ENCODE measurements around the gene PMM2.
"Not testable (repeated sequence)": the region's sequence is repeated elsewhere in the genome, so short reads cannot be mapped to it uniquely, and the experiment has no call there.

PMM2 gene

GRCh38 chr16:8872071-8872470, 74.4 kb downstream of the PMM2 start:
- no peaks in the 10 kb centered on the region for H3F3A ChIP-seq (ENCODE audit: low read depth)
- H3K4me1 ChIP-seq (ENCODE audit: insufficient read depth, low read length, poor library complexity, severe bottlenecking) = peaks cover 6% of the 10 kb centered on the region
- H3K27me3 ChIP-seq (ENCODE audit: insufficient read depth, low read length, poor library complexity, severe bottlenecking) = no peaks in the 10 kb centered on the region
- no peak overlapping the region for H3K4me2 ChIP-seq (ENCODE audit: low read depth, low read length, poor library complexity, severe bottlenecking)
- no peaks in the 10 kb centered on the region for H3K9me3 ChIP-seq (ENCODE audit: insufficient read depth, low read depth, low read length)
- H3K79me2 ChIP-seq (ENCODE audit: insufficient read depth, low read length) = peaks cover 10% of the 10 kb centered on the region
- H3K9me2 ChIP-seq (replicated peaks; ENCODE audit: low read depth, low read length) = no peaks in the 10 kb centered on the region
- no peak for TF ChIP-seq CTCF (conservative IDR thresholded peaks at IDR 0.05; ENCODE audit: low read length)
- no peak for TF ChIP-seq EZH2phosphoT487 (IDR thresholded peaks at IDR 0.05; ENCODE audit: borderline replicate concordance)
- no peak overlapping the region for H2AFZ ChIP-seq (ENCODE audit: low read length)
- no peaks in the 10 kb centered on the region for H3K36me3 ChIP-seq (ENCODE audit: insufficient read depth, low read length)
- H3K9ac ChIP-seq (ENCODE audit: low read depth, low read length, poor library complexity, severe bottlenecking) = no peak overlapping the region
- H4K20me1 ChIP-seq (ENCODE audit: insufficient read depth, low read length, poor library complexity, severe bottlenecking) = peaks cover 8% of the 10 kb centered on the region
- no peak overlapping the region for H3K4me3 ChIP-seq (ENCODE audit: low read length, poor library complexity, severe bottlenecking)

GRCh38 chr16:8872967-8873865, 75.6 kb downstream of the PMM2 start:
- no peak overlapping the region for H2AFZ ChIP-seq (ENCODE audit: low read length)
- TF ChIP-seq CTCF (conservative IDR thresholded peaks at IDR 0.05; ENCODE audit: low read length) (peak; percentile 24), EZH2phosphoT487 (IDR thresholded peaks at IDR 0.05; ENCODE audit: borderline replicate concordance) (no peak)

DNA sequence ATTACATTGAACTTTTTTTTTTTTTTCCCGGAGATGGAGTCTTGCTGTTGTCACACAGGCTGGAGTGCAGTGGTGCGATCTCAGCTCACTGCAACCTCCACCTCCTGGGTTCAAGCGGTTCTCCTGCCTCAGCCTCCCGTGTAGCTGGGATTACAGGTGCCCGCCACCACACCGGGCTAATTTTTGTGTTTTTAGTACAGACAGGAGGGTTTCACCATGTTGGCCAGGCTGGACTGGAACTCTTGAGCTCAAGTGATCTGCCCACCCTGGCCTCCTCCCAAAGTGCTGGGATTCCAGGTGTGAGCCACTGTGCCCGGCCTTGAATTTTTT, 76.2 kb downstream of the PMM2 start:
- not testable (repeated sequence) for H3K9me3 ChIP-seq (ENCODE audit: insufficient read depth, low read depth, low read length); H3K79me2 ChIP-seq (ENCODE audit: insufficient read depth, low read length); H3F3A ChIP-seq (ENCODE audit: low read depth); H4K20me1 ChIP-seq (ENCODE audit: insufficient read depth, low read length, poor library complexity, severe bottlenecking); H3K36me3 ChIP-seq (ENCODE audit: insufficient read depth, low read length); H3K27me3 ChIP-seq (ENCODE audit: insufficient read depth, low read length, poor library complexity, severe bottlenecking); H3K9ac ChIP-seq (ENCODE audit: low read depth, low read length, poor library complexity, severe bottlenecking); H3K4me1 ChIP-seq (ENCODE audit: insufficient read depth, low read length, poor library complexity, severe bottlenecking); H3K4me2 ChIP-seq (ENCODE audit: low read depth, low read length, poor library complexity, severe bottlenecking); H3K9me2 ChIP-seq (replicated peaks; ENCODE audit: low read depth, low read length); H2AFZ ChIP-seq (ENCODE audit: low read length); H3K4me3 ChIP-seq (ENCODE audit: low read length, poor library complexity, severe bottlenecking)

More at GRCh38 chr16:8872967-8873865, 75.6 kb downstream of the PMM2 start:
- Histone ChIP-seq H3K4me2 (ENCODE audit: low read depth, low read length, poor library complexity, severe bottlenecking) (no peak overlapping the region), H4K20me1 (ENCODE audit: insufficient read depth, low read length, poor library complexity, severe bottlenecking) (no peaks in the 10 kb centered on the region), H3K9me3 (ENCODE audit: insufficient read depth, low read depth, low read length) (no peaks in the 10 kb centered on the region), H3K27me3 (ENCODE audit: insufficient read depth, low read length, poor library complexity, severe bottlenecking) (no peaks in the 10 kb centered on the region), H3K4me3 (ENCODE audit: low read length, poor library complexity, severe bottlenecking) (no peak overlapping the region), H3K9me2 (replicated peaks; ENCODE audit: low read depth, low read length) (no peaks in the 10 kb centered on the region), H3K9ac (ENCODE audit: low read depth, low read length, poor library complexity, severe bottlenecking) (no peak overlapping the region), H3K36me3 (ENCODE audit: insufficient read depth, low read length) (no peaks in the 10 kb centered on the region), H3K4me1 (ENCODE audit: insufficient read depth, low read length, poor library complexity, severe bottlenecking) (peaks cover 6% of the 10 kb centered on the region), H3K79me2 (ENCODE audit: insufficient read depth, low read length) (no peaks in the 10 kb centered on the region), H3F3A (ENCODE audit: low read depth) (no peaks in the 10 kb centered on the region)

DNA sequence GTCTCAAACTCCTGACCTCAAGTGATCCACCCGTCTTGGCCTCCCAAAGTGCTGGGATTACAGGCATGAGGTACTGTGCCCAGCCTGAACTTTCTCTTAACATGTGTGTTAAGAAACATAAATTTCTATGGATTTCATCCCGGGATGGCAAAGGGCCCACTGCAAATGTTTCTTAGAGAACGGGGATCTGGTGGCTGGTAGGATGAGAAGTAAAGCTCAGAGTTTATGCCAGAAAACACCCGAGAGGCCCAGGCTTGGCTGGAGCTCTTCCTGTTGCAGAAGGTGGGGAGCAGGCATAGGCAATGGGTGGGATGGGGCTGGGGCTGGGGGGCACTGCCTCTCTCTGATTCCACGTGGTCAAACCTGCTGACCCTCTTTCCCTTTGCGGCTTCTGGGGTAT, 76.7 kb downstream of the PMM2 start:
- Histone ChIP-seq H3K4me1 (ENCODE audit: insufficient read depth, low read length, poor library complexity, severe bottlenecking) (peaks cover 4% of the 10 kb centered on the region), H3K9me3 (ENCODE audit: insufficient read depth, low read depth, low read length) (no peaks in the 10 kb centered on the region), H3K4me2 (ENCODE audit: low read depth, low read length, poor library complexity, severe bottlenecking) (no peak overlapping the region), H3K9me2 (replicated peaks; ENCODE audit: low read depth, low read length) (no peaks in the 10 kb centered on the region), H3K4me3 (ENCODE audit: low read length, poor library complexity, severe bottlenecking) (no peak overlapping the region), H3K27me3 (ENCODE audit: insufficient read depth, low read length, poor library complexity, severe bottlenecking) (no peaks in the 10 kb centered on the region), H2AFZ (ENCODE audit: low read length) (no peak overlapping the region), H3K36me3 (ENCODE audit: insufficient read depth, low read length) (no peaks in the 10 kb centered on the region), H3K9ac (ENCODE audit: low read depth, low read length, poor library complexity, severe bottlenecking) (no peak overlapping the region), H3F3A (ENCODE audit: low read depth) (no peaks in the 10 kb centered on the region), H3K79me2 (ENCODE audit: insufficient read depth, low read length) (no peaks in the 10 kb centered on the region), H4K20me1 (ENCODE audit: insufficient read depth, low read length, poor library complexity, severe bottlenecking) (no peaks in the 10 kb centered on the region)
- TF ChIP-seq EZH2phosphoT487 (IDR thresholded peaks at IDR 0.05; ENCODE audit: borderline replicate concordance) (no peak), CTCF (conservative IDR thresholded peaks at IDR 0.05; ENCODE audit: low read length) (no peak)

GRCh38 chr16:8875317-8875716, 77.7 kb downstream of the PMM2 start:
- not testable (repeated sequence) for H3K79me2 ChIP-seq (ENCODE audit: insufficient read depth, low read length); H3K9me2 ChIP-seq (replicated peaks; ENCODE audit: low read depth, low read length); H3K27me3 ChIP-seq (ENCODE audit: insufficient read depth, low read length, poor library complexity, severe bottlenecking); H3F3A ChIP-seq (ENCODE audit: low read depth); H4K20me1 ChIP-seq (ENCODE audit: insufficient read depth, low read length, poor library complexity, severe bottlenecking); H3K4me2 ChIP-seq (ENCODE audit: low read depth, low read length, poor library complexity, severe bottlenecking); H3K4me1 ChIP-seq (ENCODE audit: insufficient read depth, low read length, poor library complexity, severe bottlenecking); H3K9me3 ChIP-seq (ENCODE audit: insufficient read depth, low read depth, low read length); H3K9ac ChIP-seq (ENCODE audit: low read depth, low read length, poor library complexity, severe bottlenecking); H2AFZ ChIP-seq (ENCODE audit: low read length); H3K4me3 ChIP-seq (ENCODE audit: low read length, poor library complexity, severe bottlenecking); H3K36me3 ChIP-seq (ENCODE audit: insufficient read depth, low read length)

Data from Loucy (cell line).